Ovary (tissue), 3 donors: ENCODE results near the gene CBLN2.

Experiments used
- CTCF ChIP-seq, 3 donors: fragments of 450-650 bp in 2 of 3; fragments of 200-600 bp in 1 of 3; IDR thresholded peaks; one replicate each; pipeline versions ENCODE4 v1.5.1 to v1.8.0; 2016 to 2022; ENCODE audit warnings: antibody characterized with exemption in 3 of 3, mild to moderate bottlenecking in 1 of 3
- EP300 ChIP-seq: sonication (generic); formaldehyde crosslinking; IDR thresholded peaks from one replicate; pipeline ENCODE4 v1.6.1; 2017; ENCODE audit warnings: antibody characterized with exemption
- POLR2A ChIP-seq: fragments of 450-650 bp; IDR thresholded peaks from one replicate; pipeline ENCODE4 v1.6.1; 2017; ENCODE audit warnings: antibody characterized with exemption, mild to moderate bottlenecking, moderate library complexity
- donor health status: DM: no; HTN: no; CAD: no.

GRCh38 chr18:72584787-72585186, 40.6 kb upstream of the CBLN2 start:
- TF ChIP-seq CTCF (IDR thresholded peaks at IDR 0.05) (no peak), POLR2A (no peak), EP300 (no peak)
